HL-60 (cell line): ENCODE results near the gene ANO2.

ENCODE experiments used
- DNase-seq, 2 experiments: peaks; one replicate each; pipeline ENCODE4 v3.0.0-alpha.2; 2010 to 2020; ENCODE audit warnings: low read depth in 1 of 2, low spot score in 1 of 2
- H3K27ac ChIP-seq: fragments of 250-450 bp; sonication (Bioruptor Pico); replicated peaks from 2 replicates; pipeline ENCODE4 v1.5.1; 2020; ENCODE audit warnings: mild to moderate bottlenecking, moderate library complexity
- H3K27me3 ChIP-seq: fragments of 250-450 bp; sonication (Bioruptor Pico); 2 replicates; pipeline ENCODE4 v1.5.1; 2021; ENCODE audit warnings: mild to moderate bottlenecking, moderate library complexity; ENCODE audit not compliant: insufficient read depth, poor library complexity, severe bottlenecking
- H3K4me3 ChIP-seq: replicated peaks from 2 replicates; pipeline ENCODE4 v1.5.1; 2011; ENCODE audit warnings: mild to moderate bottlenecking, control low read depth, low read length; ENCODE audit not compliant: insufficient read depth
- GABPA ChIP-seq: IDR thresholded peaks from 2 replicates; pipeline ENCODE4 v1.6.1; 2012; ENCODE audit warnings: low read depth
- POLR2AphosphoS5 ChIP-seq: IDR thresholded peaks from 2 replicates; pipeline ENCODE4 v1.6.1; 2012; ENCODE audit warnings: low read depth
- REST ChIP-seq: IDR thresholded peaks from 2 replicates; pipeline ENCODE4 v1.6.1; 2012; ENCODE audit warnings: low read depth; ENCODE audit not compliant: insufficient replicate concordance
- SPI1 ChIP-seq: IDR thresholded peaks from 2 replicates; pipeline ENCODE4 v1.6.1; 2012; ENCODE audit warnings: low read depth, mild to moderate bottlenecking, borderline replicate concordance
- TF ChIP-seq, protein P1 (sequence below): IDR thresholded peaks from one replicate; pipeline ENCODE4 v1.5.1; 2011; ENCODE audit warnings: low read length, control low read depth, inconsistent platforms; ENCODE audit not compliant: insufficient read depth

ANO2 gene

GRCh38 chr12:5971194-5971850 is 26.3 kb upstream of the ANO2 start:
- H3K27me3 ChIP-seq, result no peaks in the 10 kb centered on the region

DNA sequence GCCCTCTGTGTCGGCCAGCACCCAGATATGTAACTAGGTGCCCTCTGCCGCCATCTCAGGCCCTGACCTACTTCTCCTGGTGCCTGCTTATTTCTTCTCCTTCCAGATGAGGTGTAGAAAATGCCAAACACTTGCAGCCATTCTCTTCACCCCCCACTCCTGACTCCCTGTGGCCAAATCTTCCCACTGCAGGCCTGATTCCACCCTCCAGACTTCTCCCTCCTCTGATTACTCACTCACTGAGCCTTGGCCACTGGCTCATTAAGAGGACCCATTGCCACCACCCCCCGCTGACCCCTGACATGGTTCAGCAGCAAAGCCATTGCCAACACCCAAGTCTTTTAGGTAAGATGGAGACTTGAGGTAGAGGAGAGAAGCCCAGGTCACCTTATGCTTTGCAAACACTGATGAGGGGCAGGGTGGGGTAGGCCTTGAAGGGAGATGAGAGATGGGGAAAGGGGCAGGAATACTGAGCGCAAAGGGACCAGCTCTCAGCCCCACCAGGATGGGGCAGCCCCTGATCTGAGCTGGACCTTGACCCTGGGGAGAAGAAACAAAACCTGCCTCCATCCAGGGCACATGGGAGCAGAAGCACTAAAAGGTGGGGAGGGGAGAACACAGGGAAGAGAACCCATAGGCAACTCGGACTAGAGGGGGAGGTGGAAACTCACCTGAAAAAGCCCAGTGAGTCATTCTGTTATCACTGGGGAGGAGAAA is 25.1 kb upstream of the ANO2 start:
- no peaks in the 10 kb centered on the region for H3K27me3 ChIP-seq

More at GRCh38 chr12:5971194-5971850, 26.3 kb upstream of the ANO2 start:
- TF ChIP-seq GABPA, result no peak
- TF ChIP-seq, protein P1, sequence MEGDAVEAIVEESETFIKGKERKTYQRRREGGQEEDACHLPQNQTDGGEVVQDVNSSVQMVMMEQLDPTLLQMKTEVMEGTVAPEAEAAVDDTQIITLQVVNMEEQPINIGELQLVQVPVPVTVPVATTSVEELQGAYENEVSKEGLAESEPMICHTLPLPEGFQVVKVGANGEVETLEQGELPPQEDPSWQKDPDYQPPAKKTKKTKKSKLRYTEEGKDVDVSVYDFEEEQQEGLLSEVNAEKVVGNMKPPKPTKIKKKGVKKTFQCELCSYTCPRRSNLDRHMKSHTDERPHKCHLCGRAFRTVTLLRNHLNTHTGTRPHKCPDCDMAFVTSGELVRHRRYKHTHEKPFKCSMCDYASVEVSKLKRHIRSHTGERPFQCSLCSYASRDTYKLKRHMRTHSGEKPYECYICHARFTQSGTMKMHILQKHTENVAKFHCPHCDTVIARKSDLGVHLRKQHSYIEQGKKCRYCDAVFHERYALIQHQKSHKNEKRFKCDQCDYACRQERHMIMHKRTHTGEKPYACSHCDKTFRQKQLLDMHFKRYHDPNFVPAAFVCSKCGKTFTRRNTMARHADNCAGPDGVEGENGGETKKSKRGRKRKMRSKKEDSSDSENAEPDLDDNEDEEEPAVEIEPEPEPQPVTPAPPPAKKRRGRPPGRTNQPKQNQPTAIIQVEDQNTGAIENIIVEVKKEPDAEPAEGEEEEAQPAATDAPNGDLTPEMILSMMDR, result no peak
- no peak for TF ChIP-seq POLR2AphosphoS5
- TF ChIP-seq REST, result no peak
- no peak for TF ChIP-seq SPI1
- no peak for DNase-seq
- H3K4me3 ChIP-seq, result no peak overlapping the region
- H3K27ac ChIP-seq, result no peak overlapping the region

More for the DNA sequence above, 25.1 kb upstream of the ANO2 start:
- DNase-seq, result no peak
- TF ChIP-seq GABPA (no peak), SPI1 (no peak), POLR2AphosphoS5 (no peak), REST (no peak)
- TF ChIP-seq, protein P1, result no peak
- H3K4me3 ChIP-seq, result no peak overlapping the region
- H3K27ac ChIP-seq, result no peak overlapping the region
